CD14-positive monocyte (primary cell): ENCODE measurements around the gene RNF31. TPM values are rescaled to one million over a fixed set of nuclear protein-coding genes. Genes with fewer than 3 reads are reported as not detected.

Experiments
- DNase-seq, 3 donors: peaks; one replicate each; pipeline ENCODE4 v3.0.0-alpha.2; 2011 to 2022
- H2AFZ ChIP-seq: 2 replicates; pipeline ENCODE4 v1.6.0; 2012; ENCODE audit warnings: mild to moderate bottlenecking, low read depth, low read length, inconsistent platforms; ENCODE audit not compliant: insufficient read depth, poor library complexity, severe bottlenecking
- H3K27ac ChIP-seq, 2 donors: 1 replicate in 1 of 2; 2 replicates in 1 of 2; pipeline ENCODE4 v1.5.1; 2012 to 2013; ENCODE audit warnings: low read length in 2 of 2, control low read depth in 1 of 2, inconsistent platforms in 1 of 2, low read depth in 1 of 2, mild to moderate bottlenecking in 1 of 2
- H3K27me3 ChIP-seq, 2 donors: one replicate each; pipeline versions ENCODE4 v1.6.0 to v1.6.1; 2011 to 2013; ENCODE audit warnings: low read length in 2 of 2; ENCODE audit not compliant: control insufficient read depth in 2 of 2, insufficient read depth in 2 of 2
- H3K36me3 ChIP-seq, 2 donors: replicated peaks in 1 of 2; 1 replicate in 1 of 2; 2 replicates in 1 of 2; pipeline versions ENCODE4 v1.5.1 to v1.6.1; 2012 to 2013; ENCODE audit warnings: low read length in 2 of 2, control low read depth in 1 of 2, inconsistent platforms in 1 of 2, mild to moderate bottlenecking in 1 of 2; ENCODE audit not compliant: insufficient read depth in 2 of 2, control insufficient read depth in 1 of 2
- H3K4me1 ChIP-seq, 2 donors: 1 replicate in 1 of 2; 2 replicates in 1 of 2; pipeline versions ENCODE4 v1.5.1 to v1.6.1; 2012 to 2013; ENCODE audit warnings: low read length in 2 of 2, control low read depth in 1 of 2, inconsistent platforms in 1 of 2, mild to moderate bottlenecking in 1 of 2, moderate library complexity in 1 of 2; ENCODE audit not compliant: insufficient read depth in 2 of 2, control insufficient read depth in 1 of 2
- H3K4me2 ChIP-seq: replicated peaks from 2 replicates; pipeline ENCODE3; 2012; ENCODE audit warnings: low read length, moderate library complexity, mild to moderate bottlenecking; ENCODE audit not compliant: poor library complexity, severe bottlenecking; ENCODE audit errors: extremely low read depth
- H3K4me3 ChIP-seq, 3 experiments: fragments of 200-600 bp in 1 of 3; sonication (generic) in 1 of 3; replicated peaks in 1 of 3; 1 replicate in 2 of 3; 2 replicates in 1 of 3; pipeline ENCODE4 v1.5.1; 2011 to 2013; ENCODE audit warnings: low read length in 3 of 3, mild to moderate bottlenecking in 3 of 3, control low read depth in 2 of 3, low read depth in 2 of 3, inconsistent platforms in 1 of 3, moderate library complexity in 1 of 3
- H3K79me2 ChIP-seq: 2 replicates; pipeline ENCODE4 v1.6.0; 2012; ENCODE audit warnings: mild to moderate bottlenecking, control low read depth, inconsistent platforms, low read length, moderate library complexity; ENCODE audit not compliant: insufficient read depth
- H3K9ac ChIP-seq: 2 replicates; pipeline ENCODE4 v1.6.0; 2017; ENCODE audit warnings: low read length, mild to moderate bottlenecking; ENCODE audit not compliant: insufficient read depth, poor library complexity, severe bottlenecking
- H3K9me3 ChIP-seq, 2 donors: replicated peaks in 1 of 2; 1 replicate in 1 of 2; 2 replicates in 1 of 2; pipeline versions ENCODE4 v1.5.1 to v1.6.1; 2012 to 2013; ENCODE audit warnings: low read length in 2 of 2, control low read depth in 1 of 2; ENCODE audit not compliant: control insufficient read depth in 1 of 2, insufficient read depth in 1 of 2
- H4K20me1 ChIP-seq: 2 replicates; pipeline ENCODE4 v1.6.0; 2012; ENCODE audit warnings: mild to moderate bottlenecking, low read length, control low read depth, moderate library complexity; ENCODE audit not compliant: insufficient read depth
- H3K27ac Mint-ChIP-seq, 7 donors: one replicate each; pipeline ENCODE4 v1.8.0; 2020; ENCODE audit warnings: mild to moderate bottlenecking in 7 of 7, mixed read lengths in 7 of 7, moderate library complexity in 6 of 7, inconsistent platforms in 2 of 7
- H3K27me3 Mint-ChIP-seq, 3 donors: one replicate each; pipeline ENCODE4 v1.8.0; 2021 to 2022; ENCODE audit warnings: low read depth in 3 of 3, mild to moderate bottlenecking in 3 of 3, mixed read lengths in 3 of 3, moderate library complexity in 3 of 3, inconsistent platforms in 1 of 3
- H3K36me3 Mint-ChIP-seq, 2 donors: one replicate each; pipeline ENCODE4 v1.8.0; 2020; ENCODE audit warnings: mixed read lengths in 2 of 2, inconsistent platforms in 1 of 2, mild to moderate bottlenecking in 1 of 2
- H3K4me1 Mint-ChIP-seq: one replicate; pipeline ENCODE4 v1.8.0; 2020; ENCODE audit warnings: mild to moderate bottlenecking, mixed read lengths
- H3K4me3 Mint-ChIP-seq, 2 donors: one replicate each; pipeline ENCODE4 v1.8.0; 2020; ENCODE audit warnings: mild to moderate bottlenecking in 2 of 2, mixed read lengths in 2 of 2, moderate library complexity in 1 of 2
- H3K9me3 Mint-ChIP-seq, 7 donors: one replicate each; pipeline ENCODE4 v1.8.0; 2020 to 2022; ENCODE audit warnings: mixed read lengths in 7 of 7, mild to moderate bottlenecking in 6 of 7, moderate library complexity in 6 of 7, inconsistent platforms in 2 of 7
- CTCF ChIP-seq: fragments of 200-600 bp; IDR thresholded peaks from one replicate; pipeline ENCODE4 v1.8.0; 2022; ENCODE audit warnings: antibody characterized with exemption, mild to moderate bottlenecking
- WGBS: methylation state at CpG from one replicate; pipeline ENCODE4 v1.1.5; 2013; ENCODE audit warnings: missing lambda C conversion rate; ENCODE audit not compliant: insufficient coverage; 5-methylcytosine and 5-hydroxymethylcytosine counted together
- intact Hi-C, 2 donors: fragments of 100-400 bp; cut with micrococcal nuclease; formaldehyde crosslinking; loops; one replicate each; pipeline versions ENCODE4 v1.15.0 to v1.15.1; 2023
- polyA plus RNA-seq, 3 donors: library from polyadenylated mRNA; depleted of rRNA in 1 of 3; unstranded in 2 of 3; stranded (reverse) in 1 of 3; fragments of 300-500 nt in 2 of 3; fragments of >200 nt in 1 of 3; fragmentation: Illumina TruSeq in 2 of 3; gene quantifications; 1 replicate in 2 of 3; 2 replicates in 1 of 3; pipeline ENCODE4 v1.2.3, GENCODE V29; 2012 to 2021

The RNF31 gene
- polyA plus RNA-seq, 3 donors, result 30.7 to 63.2 (median 36.8) TPM

DNA sequence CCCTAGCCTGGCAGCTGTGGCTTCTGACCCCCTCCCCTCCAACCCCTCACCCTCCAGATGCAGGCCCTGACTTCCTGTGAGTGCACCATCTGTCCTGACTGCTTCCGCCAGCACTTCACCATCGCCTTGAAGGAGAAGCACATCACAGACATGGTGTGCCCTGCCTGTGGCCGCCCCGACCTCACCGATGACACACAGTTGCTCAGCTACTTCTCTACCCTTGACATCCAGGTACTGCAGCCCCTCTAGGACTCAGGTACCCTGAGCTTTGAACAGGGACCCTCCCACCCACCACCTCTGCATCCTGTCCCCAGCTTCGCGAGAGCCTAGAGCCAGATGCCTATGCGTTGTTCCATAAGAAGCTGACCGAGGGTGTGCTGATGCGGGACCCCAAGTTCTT, 7.8 kb downstream of the RNF31 start:
- DNase-seq, result no peak
- intact Hi-C loops, result no loop called here

GRCh38 chr14:24156840-24157239, 9.5 kb downstream of the RNF31 start:
- Histone ChIP-seq H3K9me3 (no peaks in the 10 kb centered on the region), H3K79me2 (peaks cover 20% of the 10 kb centered on the region), H3K9ac (no peak overlapping the region), H3K4me1 (peaks cover 12 to 22% of the 10 kb centered on the region in 2 donors), H4K20me1 (peaks cover 5% of the 10 kb centered on the region), H3K27me3 (no peaks in the 10 kb centered on the region), H3K4me2 (no peak overlapping the region), H3K4me3 (no peak overlapping the region), H2AFZ (no peak overlapping the region), H3K36me3 (peaks cover 68 to 75% of the 10 kb centered on the region in 2 donors), H3K27ac (peak overlapping the region in 1 of 2 donors; percentile 36)
- intact Hi-C loops, result no loop called here
- H3K27me3 Mint-ChIP-seq, result peaks cover 0 to 2% (median 0%) of the 10 kb centered on the region in 3 donors
- no peak for DNase-seq
- H3K4me3 Mint-ChIP-seq, result no peak overlapping the region
- 100% methylated on average over 1 of the region's 1 CpG for WGBS
- peak overlapping the region in 3 of 7 donors; percentile 22 to 80 (median 61) for H3K27ac Mint-ChIP-seq
- peaks cover 20% of the 10 kb centered on the region for H3K4me1 Mint-ChIP-seq
- peaks cover 54 to 85% of the 10 kb centered on the region in 2 donors for H3K36me3 Mint-ChIP-seq
- H3K9me3 Mint-ChIP-seq, result no peaks in the 10 kb centered on the region
- no peak for TF ChIP-seq CTCF

More for the DNA sequence above, 7.8 kb downstream of the RNF31 start:
- no peaks in the 10 kb centered on the region for H3K9me3 ChIP-seq
- no peak overlapping the region for H2AFZ ChIP-seq
- H4K20me1 ChIP-seq, result peaks cover 21% of the 10 kb centered on the region
- H3K27ac Mint-ChIP-seq, result peak overlapping the region in 4 of 7 donors; percentile 26 to 80 (median 42)
- H3K79me2 ChIP-seq, result peaks cover 22% of the 10 kb centered on the region
- H3K9me3 Mint-ChIP-seq, result no peaks in the 10 kb centered on the region
- peaks cover 78 to 86% of the 10 kb centered on the region in 2 donors for H3K36me3 ChIP-seq
- WGBS, result 92% methylated on average over 10 of the region's 10 CpGs
- H3K27me3 ChIP-seq, result no peaks in the 10 kb centered on the region
- H3K4me1 ChIP-seq, result peaks cover under 1 to 5% of the 10 kb centered on the region in 2 donors
- peaks cover 9% of the 10 kb centered on the region for H3K4me1 Mint-ChIP-seq
- peaks cover 0 to 2% (median 0%) of the 10 kb centered on the region in 3 donors for H3K27me3 Mint-ChIP-seq
- H3K9ac ChIP-seq, result no peak overlapping the region
- no peak for TF ChIP-seq CTCF
- H3K36me3 Mint-ChIP-seq, result peaks cover 65 to 92% of the 10 kb centered on the region in 2 donors
- H3K27ac ChIP-seq, result peak overlapping the region in 1 of 2 donors; percentile 20
- H3K4me3 ChIP-seq, result no peak overlapping the region
- no peak overlapping the region for H3K4me3 Mint-ChIP-seq
- no peak overlapping the region for H3K4me2 ChIP-seq
